Measurements from ENCODE around the gene OGFOD3. TPM values are rescaled to one million over a fixed set of nuclear protein-coding genes. Genes with fewer than 3 reads are reported as not detected.
A peak's percentile ranks its signal among the peaks of the same experiment; 100 is the strongest.
"Not testable (repeated sequence)": the region's sequence is repeated elsewhere in the genome, so short reads cannot be mapped to it uniquely, and the experiment has no call there.

Gene OGFOD3
- total RNA-seq, 1 experiment from 2014 or later: 28.3 TPM

DNA sequence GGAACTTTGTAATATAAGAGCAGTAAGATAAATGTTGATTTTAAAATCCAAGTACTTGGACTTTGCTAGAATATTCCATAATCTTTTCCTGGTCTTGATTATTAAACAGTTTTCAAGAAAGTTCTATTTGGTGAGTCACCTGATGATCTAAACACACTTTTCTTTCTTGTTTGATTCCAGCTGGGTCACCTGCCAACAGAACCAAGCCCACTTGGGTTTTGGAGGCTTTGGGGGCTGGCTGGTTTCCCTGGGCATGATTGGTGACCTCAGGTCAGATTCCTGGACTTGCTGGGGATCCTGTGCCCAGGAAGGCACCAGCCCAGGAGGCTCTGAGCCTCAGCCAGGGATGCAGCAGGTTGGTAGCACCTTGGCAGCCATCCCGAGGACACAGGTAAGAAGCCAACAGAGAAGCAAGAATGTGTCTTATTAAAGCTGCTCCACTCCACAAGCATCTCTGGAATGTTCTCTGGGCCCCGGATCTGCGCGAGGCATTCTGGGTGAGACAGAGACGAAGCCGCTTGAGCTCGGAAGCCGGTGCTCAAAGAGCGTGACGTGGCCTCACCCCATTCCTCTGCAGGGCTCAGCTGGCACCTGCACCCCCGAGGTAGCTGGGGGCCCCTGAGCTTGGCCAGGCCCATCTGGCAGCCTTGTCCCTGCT is 62.5 kb downstream of the OGFOD3 start:
- no peak for DNase-seq (ENCODE audit: low spot score)

GRCh38 chr17:82354804-82355308 is 63.5 kb downstream of the OGFOD3 start:
- DNase-seq (ENCODE audit: low spot score): no peak

DNA sequence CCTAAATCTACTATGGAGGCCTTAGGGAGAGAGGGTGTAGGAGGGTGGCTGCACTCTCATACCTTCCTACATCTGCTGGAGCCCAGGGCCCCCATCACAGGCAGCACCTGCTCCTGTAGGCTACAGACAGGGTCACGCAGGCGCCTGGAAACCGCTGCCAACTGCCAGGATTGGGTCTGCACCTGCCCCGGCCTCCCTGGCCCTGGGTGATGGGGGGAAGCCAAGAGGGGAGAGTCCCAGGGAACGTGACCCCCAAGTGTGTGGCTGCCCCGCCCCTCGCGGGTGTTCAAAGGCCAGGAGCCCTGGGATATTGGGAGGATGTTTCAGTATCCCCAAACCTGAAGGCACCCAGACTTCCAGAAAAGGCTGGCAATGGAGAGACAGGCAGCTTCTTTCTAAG is 64.9 kb downstream of the OGFOD3 start:
- DNase-seq (ENCODE audit: low spot score): no peak

- DNase-seq (ENCODE audit: low spot score): peak; percentile 85
These were observed 66.5 kb downstream of the OGFOD3 start for GRCh38 chr17:82351713-82352488.

DNA sequence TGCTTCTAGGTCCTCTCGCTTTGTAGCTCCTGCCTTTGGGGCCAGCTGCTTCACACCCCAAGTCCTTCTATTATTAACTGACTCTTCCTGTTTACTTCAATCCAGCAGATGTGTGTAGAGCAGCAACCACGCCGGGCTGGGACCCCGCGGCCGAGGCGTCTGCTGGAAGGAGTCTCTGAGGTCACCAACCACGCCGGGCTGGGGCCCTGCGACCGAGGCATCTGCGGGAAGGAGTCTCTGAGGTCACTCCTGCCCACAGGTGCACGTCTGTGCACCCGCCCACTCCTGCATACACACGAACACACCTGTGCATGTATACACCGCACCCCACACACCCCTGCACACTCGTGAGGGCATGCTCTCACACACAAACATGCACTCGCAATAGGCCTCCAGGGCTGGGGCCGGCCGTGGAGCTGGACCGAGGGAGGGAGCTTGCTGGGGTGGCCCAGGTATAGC is 67.1 kb downstream of the OGFOD3 start:
- no peak for DNase-seq (ENCODE audit: low spot score)

DNA sequence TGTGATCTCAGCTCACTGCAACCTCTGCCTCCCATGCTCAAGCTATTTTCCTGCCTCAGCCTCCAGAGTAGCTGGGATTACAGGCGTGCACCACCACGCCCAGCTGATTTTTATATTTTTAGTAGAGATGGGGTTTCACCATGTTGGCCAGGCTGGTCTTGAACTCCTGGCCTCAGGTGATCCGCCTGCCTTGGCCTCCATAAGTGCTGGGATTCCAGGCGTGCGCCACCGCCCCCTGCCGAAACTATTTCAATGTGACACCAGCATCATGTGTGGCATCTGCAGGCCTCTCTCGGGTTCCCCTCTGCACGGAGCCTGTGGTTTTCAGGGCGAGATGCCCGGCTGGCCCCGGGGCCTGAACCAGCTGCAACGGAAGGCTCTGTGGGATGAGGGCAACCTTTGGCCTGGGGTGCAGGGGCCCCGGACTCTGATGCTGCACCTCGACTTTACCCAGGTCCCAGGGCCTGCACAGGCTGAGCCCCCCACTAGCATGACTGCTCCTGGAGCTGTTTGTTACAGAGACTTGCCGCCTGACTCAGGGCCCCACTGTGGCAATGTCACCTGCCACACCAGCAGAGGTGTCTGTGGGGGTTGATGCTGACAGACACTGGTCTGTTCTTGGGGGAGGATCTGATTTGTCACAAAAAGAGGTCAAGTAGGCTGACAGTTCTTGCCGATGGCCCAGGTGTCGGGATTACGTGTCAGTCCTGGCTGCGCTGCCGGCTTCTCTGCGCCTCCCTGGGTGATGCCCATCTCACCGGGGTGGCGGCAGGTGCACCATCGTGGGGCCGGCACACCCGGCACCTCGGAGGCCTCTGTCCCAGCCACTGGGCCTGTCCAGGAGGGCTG is 68.0 kb downstream of the OGFOD3 start:
- DNase-seq (ENCODE audit: low spot score): peak; percentile 75

GRCh38 chr17:82349287-82349701 is 69.1 kb downstream of the OGFOD3 start:
- no peak for DNase-seq (ENCODE audit: low spot score)

- DNase-seq (ENCODE audit: low spot score): no peak
These were observed 69.5 kb downstream of the OGFOD3 start for GRCh38 chr17:82348866-82349265.

- DNase-seq (ENCODE audit: low spot score): no peak
These were observed 70.0 kb downstream of the OGFOD3 start for GRCh38 chr17:82348434-82348833.

DNA sequence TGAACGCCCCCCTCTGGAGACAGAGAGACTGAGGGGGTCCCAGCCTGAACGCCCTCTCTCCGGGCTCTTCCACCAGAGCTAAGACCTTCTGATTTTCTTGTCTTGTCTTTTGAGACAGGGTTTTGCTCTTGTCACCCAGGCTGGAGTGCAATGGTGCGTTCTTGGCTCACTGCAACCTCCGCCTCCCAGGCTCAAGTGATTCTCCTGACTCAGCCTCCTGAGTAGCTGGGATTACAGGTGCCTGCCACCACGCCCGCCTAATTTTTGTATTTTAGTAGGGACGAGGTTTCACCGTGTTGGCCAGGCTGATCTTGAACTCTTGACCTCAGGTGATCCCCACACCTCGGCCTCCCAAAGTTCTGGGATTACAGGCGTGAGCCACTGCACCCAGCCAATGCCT is 70.4 kb downstream of the OGFOD3 start:
- DNase-seq (ENCODE audit: low spot score): not testable (repeated sequence)

DNA sequence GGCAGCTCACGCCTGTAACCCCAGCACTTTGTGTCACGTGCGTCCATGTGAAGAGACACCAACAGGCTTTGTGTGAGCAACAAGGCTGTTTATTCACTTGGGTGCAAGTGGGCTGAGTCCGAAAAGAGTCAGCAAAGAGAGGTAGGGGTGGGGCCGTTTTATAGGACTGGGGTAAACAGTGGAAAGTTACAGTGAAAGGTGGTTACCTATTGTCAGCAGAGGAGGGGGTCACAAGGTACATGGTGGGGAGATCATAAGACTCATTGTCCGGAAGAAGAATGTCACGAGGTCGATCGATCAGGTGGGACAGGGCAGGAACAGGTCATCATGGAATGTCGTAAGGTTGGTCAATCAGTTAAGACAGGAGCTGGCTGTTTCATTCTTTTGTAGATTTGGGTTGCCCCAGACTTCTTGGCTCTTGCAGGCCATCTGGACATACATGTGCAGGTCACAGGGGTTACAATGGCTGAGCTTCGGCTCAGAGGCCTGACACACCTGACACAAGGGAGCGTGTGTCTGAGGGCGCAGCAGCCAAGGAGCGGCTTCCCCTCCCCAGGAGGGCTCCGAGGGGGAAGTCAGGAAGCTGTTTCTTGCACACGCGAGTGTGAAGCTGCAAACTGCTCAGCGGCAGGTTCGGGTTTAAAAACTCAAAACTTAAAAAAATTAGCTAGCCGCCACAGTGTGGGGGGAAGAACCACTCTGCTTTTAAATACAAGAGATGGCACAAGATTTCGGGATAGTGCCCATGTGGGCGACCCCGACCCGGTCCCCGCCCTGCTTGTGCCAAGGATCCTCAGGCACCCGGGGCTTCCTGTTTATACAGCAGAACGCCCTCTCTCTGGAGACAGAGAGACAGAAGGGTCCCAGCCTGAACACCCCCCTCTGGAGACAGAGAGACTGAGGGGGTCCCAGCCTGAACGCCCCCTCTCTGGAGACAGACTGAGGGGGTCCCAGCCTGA is 71.8 kb downstream of the OGFOD3 start:
- DNase-seq (ENCODE audit: low spot score): no peak

DNA sequence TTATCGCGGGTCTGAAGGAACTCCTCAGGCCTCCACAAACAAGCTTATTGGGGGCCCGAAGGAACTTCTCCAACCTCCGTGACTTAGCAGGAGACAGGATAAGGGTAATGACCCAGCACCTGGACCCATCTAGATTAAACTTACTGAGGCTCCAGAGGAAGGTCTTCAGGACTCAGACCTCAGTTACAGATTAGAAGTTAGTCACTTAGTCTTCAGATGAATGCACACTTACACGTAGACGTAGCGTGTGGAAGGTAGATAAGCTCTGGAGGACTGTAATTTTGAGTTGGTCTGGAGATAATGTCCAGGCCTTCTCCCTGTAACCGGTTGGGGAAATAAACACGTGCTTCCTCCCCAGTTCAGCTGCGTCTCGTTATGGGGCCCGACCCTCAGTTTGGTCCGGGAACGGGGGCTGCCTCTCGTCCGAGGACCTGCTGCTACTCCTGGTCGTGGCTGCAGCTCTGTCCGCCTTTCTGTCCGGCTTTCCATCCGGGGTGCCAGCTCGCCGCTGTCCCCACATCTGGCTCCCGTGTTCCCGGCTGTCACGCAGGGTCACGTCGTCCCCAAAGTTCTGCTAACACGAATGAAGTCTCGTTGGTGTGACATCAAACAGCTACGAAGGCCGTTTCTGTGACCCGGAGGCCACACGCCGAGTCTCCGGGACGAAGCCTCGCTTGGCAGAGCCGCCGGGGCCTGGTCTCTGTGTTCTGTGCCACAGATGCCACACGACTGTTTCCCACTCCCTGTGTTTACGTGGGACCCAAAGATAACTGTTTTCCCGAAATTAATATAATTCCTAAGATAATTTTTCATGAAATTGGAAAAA is 73.0 kb downstream of the OGFOD3 start:
- DNase-seq (ENCODE audit: low spot score): no peak

GRCh38 chr17:82344175-82344907 is 74.0 kb downstream of the OGFOD3 start:
- no peak for DNase-seq (ENCODE audit: low spot score)

DNA sequence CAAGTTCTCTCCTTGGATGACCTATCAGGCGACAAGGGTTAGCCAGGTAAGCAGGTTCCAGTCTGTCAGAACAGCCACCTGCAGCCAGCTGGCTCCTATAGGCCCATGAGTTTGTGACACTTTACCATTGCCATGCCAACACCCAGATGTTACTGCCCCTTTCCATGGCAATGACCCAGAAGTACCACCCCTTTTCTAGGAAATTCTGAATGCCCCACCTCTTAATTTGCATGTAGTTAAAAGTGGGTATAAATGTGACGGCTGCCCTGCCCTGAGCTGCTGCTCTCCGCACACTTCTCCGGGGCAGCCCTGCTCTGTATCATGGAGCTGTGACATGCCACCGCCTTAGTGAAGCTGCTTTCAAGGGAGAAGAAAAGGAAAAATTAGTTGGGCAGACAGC is 74.8 kb downstream of the OGFOD3 start:
- DNase-seq (ENCODE audit: low spot score): no peak

GRCh38 chr17:82342361-82343079 is 75.9 kb downstream of the OGFOD3 start:
- DNase-seq (ENCODE audit: low spot score): no peak

- no peak for DNase-seq (ENCODE audit: low spot score)
These were observed 78.5 kb downstream of the OGFOD3 start for GRCh38 chr17:82339634-82340580.
